HG02623 (cell line): Measurements from ENCODE around the gene IL16.
"Not testable (repeated sequence)": the region's sequence is repeated elsewhere in the genome, so short reads cannot be mapped to it uniquely, and the experiment has no call there.

ENCODE experiments used
- ATAC-seq: cut with Tn5 transposase; IDR thresholded peaks from one replicate; pipeline ENCODE4 v1.9.1; 2021; ENCODE audit warnings: moderate library complexity; ENCODE audit not compliant: unreplicated experiment

Gene IL16

GRCh38 chr15:81199031-81199779 lies 2.5 kb downstream of the IL16 start:
- no peak for ATAC-seq

GRCh38 chr15:81206018-81206417 lies 9.3 kb downstream of the IL16 start:
- ATAC-seq = no peak

GRCh38 chr15:81207987-81208386 lies 11.3 kb downstream of the IL16 start:
- ATAC-seq = not testable (repeated sequence)

- ATAC-seq = no peak
Observed at GRCh38 chr15:81209635-81210034, 13.0 kb downstream of the IL16 start.

- no peak for ATAC-seq
Observed at GRCh38 chr15:81211376-81211775, 14.7 kb downstream of the IL16 start.

GRCh38 chr15:81213982-81214381 lies 17.3 kb downstream of the IL16 start:
- no peak for ATAC-seq

GRCh38 chr15:81215531-81215930 lies 18.9 kb downstream of the IL16 start:
- no peak for ATAC-seq

- no peak for ATAC-seq
Observed at GRCh38 chr15:81215983-81216382, 19.3 kb downstream of the IL16 start.

GRCh38 chr15:81216422-81216821 lies 19.7 kb downstream of the IL16 start:
- no peak for ATAC-seq

- no peak for ATAC-seq
Observed at GRCh38 chr15:81221449-81221848, 24.8 kb downstream of the IL16 start.

- ATAC-seq = no peak
Observed at GRCh38 chr15:81222007-81222406, 25.3 kb downstream of the IL16 start.

- no peak for ATAC-seq
Observed at GRCh38 chr15:81223346-81223971, 26.8 kb downstream of the IL16 start.

GRCh38 chr15:81224232-81224631 lies 27.6 kb downstream of the IL16 start:
- ATAC-seq = no peak

- no peak for ATAC-seq
Observed at GRCh38 chr15:81225161-81225671, 28.5 kb downstream of the IL16 start.

- ATAC-seq = no peak
Observed at GRCh38 chr15:81227716-81228115, 31.0 kb downstream of the IL16 start.

- no peak for ATAC-seq
Observed at GRCh38 chr15:81229586-81229985, 32.9 kb downstream of the IL16 start.

GRCh38 chr15:81235276-81236123 lies 38.8 kb downstream of the IL16 start:
- no peak for ATAC-seq

GRCh38 chr15:81239190-81239589 lies 42.5 kb downstream of the IL16 start:
- ATAC-seq = no peak

- no peak for ATAC-seq
Observed at GRCh38 chr15:81242778-81243177, 46.1 kb downstream of the IL16 start.

- ATAC-seq = no peak
Observed at GRCh38 chr15:81244306-81244705, 47.6 kb downstream of the IL16 start.

GRCh38 chr15:81253846-81254245 lies 57.2 kb downstream of the IL16 start:
- no peak for ATAC-seq
